Measurements from ENCODE around the gene FAM124A.

Gene FAM124A

GRCh38 chr13:51229731-51230130, 7.5 kb downstream of the FAM124A start:
- Mint-ChIP-seq H3K36me3 (no peaks in the 10 kb centered on the region), H3K27ac (no peak overlapping the region), H3K4me3 (no peak overlapping the region), H3K27me3 (peaks cover 28% of the 10 kb centered on the region), H3K9me3 (ENCODE audit: low read depth) (no peaks in the 10 kb centered on the region), H3K4me1 (ENCODE audit: low read depth) (no peaks in the 10 kb centered on the region)

DNA sequence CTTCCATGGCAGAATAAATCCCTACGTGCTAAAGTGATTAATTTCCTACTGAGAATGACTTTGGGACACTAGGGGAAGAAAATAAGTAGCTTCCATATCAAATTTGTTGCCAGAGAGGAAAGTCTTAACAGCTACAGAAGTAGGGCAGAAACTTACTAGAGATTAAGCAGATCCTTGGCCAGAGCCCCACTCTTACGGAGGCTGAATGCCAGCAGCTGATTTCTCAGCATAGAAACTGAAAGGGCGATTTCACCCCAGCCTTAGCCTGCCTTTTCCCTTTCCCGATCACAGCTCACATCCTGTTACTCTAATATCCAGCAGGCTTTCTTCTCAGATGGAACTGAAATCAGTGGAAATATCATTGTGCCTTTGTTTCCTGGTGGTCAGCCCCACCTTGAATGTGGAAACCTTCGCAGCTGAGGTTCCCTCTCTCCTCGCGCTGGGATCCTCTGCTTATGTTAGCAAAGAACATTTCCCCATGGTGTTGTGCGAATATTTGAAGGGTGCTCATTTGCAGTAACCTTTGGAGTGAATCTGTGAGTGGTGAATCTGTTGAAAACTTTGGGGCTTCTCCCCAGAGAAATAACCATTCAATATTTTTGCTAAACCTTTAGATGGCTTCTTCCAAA, 8.4 kb downstream of the FAM124A start:
- Mint-ChIP-seq H3K27ac (no peak overlapping the region), H3K36me3 (no peaks in the 10 kb centered on the region), H3K9me3 (ENCODE audit: low read depth) (no peaks in the 10 kb centered on the region), H3K4me1 (ENCODE audit: low read depth) (no peaks in the 10 kb centered on the region), H3K27me3 (peaks cover 20% of the 10 kb centered on the region), H3K4me3 (no peak overlapping the region)

GRCh38 chr13:51231456-51231855, 9.3 kb downstream of the FAM124A start:
- Mint-ChIP-seq H3K27me3 (peaks cover 22% of the 10 kb centered on the region), H3K9me3 (ENCODE audit: low read depth) (no peaks in the 10 kb centered on the region), H3K27ac (no peak overlapping the region), H3K4me1 (ENCODE audit: low read depth) (no peaks in the 10 kb centered on the region), H3K4me3 (no peak overlapping the region), H3K36me3 (no peaks in the 10 kb centered on the region)

DNA sequence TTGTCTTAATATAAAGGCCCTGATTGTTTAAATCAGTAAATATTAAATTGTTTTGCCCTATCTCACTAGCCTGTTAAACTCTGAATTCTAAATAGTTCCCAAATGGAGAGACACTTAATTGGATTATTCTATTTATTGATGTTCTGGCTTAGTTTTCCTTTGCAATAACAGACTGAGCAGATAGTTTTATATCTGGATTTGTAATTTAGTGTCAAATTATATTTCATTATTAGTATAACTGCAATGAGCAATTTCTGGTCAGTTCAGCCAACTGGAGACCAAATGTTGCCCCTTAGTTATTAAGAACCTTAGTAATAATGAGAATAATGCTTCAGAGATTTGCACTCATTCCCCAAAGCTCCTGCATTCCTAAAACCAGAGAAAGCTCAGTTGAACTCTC, 10.1 kb downstream of the FAM124A start:
- no peaks in the 10 kb centered on the region for H3K4me1 Mint-ChIP-seq (ENCODE audit: low read depth)
- no peak overlapping the region for H3K4me3 Mint-ChIP-seq
- no peaks in the 10 kb centered on the region for H3K36me3 Mint-ChIP-seq
- H3K27me3 Mint-ChIP-seq, result peaks cover 22% of the 10 kb centered on the region
- no peaks in the 10 kb centered on the region for H3K9me3 Mint-ChIP-seq (ENCODE audit: low read depth)
- no peak overlapping the region for H3K27ac Mint-ChIP-seq

DNA sequence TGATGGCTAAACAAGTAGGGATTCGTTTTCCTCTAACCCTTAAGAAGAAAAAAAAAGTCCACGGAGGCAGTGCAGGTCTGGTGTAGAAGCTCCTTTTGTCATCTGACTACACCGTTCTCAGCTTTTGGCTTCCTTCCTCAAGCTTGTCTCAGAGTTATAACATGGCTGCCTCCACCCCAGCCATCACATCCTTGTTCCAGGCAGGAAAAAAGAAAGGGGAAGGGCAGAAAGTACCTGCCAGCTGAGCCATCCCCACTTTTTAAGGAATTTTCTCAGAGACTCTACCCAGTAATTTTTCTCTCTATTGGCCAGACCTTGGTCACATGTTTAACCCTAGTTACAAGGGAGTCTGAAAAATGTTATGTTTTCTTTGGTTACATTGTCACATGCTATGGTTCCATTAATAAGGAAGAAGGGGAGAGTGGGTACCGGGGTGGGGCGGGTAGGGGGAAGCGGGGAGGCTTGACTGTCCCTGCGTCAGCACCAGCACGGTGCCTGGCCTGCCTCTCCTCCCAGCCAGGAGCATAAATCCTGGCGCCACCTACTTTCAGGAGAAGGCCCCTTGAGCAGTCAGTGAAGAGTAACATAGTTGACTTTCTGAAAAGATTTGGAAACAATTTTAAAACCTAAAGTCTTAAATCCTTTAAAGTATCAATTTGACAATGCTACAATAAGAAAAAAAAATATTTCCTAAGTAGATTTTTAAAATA, 11.1 kb downstream of the FAM124A start:
- no peaks in the 10 kb centered on the region for H3K9me3 Mint-ChIP-seq (ENCODE audit: low read depth)
- peaks cover 19% of the 10 kb centered on the region for H3K27me3 Mint-ChIP-seq
- no peaks in the 10 kb centered on the region for H3K36me3 Mint-ChIP-seq
- no peak overlapping the region for H3K4me3 Mint-ChIP-seq
- H3K27ac Mint-ChIP-seq, result no peak overlapping the region
- H3K4me1 Mint-ChIP-seq (ENCODE audit: low read depth), result no peaks in the 10 kb centered on the region

DNA sequence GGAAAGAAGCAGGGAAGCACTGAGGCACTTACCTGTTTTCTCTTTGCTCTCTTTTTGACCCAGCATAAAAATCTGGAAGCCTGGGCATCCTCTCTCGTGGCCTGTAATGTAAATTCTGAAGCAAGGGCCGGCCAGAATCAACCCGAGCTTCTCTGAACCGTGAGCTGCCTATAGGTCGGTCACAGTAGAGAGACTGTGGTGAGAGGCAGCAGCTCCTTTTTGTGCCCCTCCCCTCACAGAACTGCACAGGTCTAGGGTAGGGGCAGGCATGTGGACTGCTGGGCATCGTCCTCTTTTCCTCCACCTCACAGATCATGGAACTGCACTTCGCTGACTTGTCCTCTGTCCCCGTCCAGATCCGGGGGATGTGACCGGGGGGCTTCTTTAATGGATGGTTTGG, 12.5 kb downstream of the FAM124A start:
- Mint-ChIP-seq H3K36me3 (no peaks in the 10 kb centered on the region), H3K4me1 (ENCODE audit: low read depth) (no peaks in the 10 kb centered on the region), H3K27me3 (peaks cover 12% of the 10 kb centered on the region), H3K27ac (no peak overlapping the region), H3K9me3 (ENCODE audit: low read depth) (no peaks in the 10 kb centered on the region), H3K4me3 (no peak overlapping the region)

- no peaks in the 10 kb centered on the region for H3K36me3 Mint-ChIP-seq
- no peak overlapping the region for H3K4me3 Mint-ChIP-seq
Observed at GRCh38 chr13:51235186-51235585, 13.0 kb downstream of the FAM124A start.

GRCh38 chr13:51235756-51236490, 13.7 kb downstream of the FAM124A start:
- H3K27me3 Mint-ChIP-seq, result peaks cover 8% of the 10 kb centered on the region
- no peaks in the 10 kb centered on the region for H3K36me3 Mint-ChIP-seq
- no peaks in the 10 kb centered on the region for H3K9me3 Mint-ChIP-seq (ENCODE audit: low read depth)
- H3K4me3 Mint-ChIP-seq, result no peak overlapping the region
- no peaks in the 10 kb centered on the region for H3K4me1 Mint-ChIP-seq (ENCODE audit: low read depth)
- no peak overlapping the region for H3K27ac Mint-ChIP-seq

More at GRCh38 chr13:51235186-51235585, 13.0 kb downstream of the FAM124A start:
- Mint-ChIP-seq H3K27ac (no peak overlapping the region), H3K4me1 (ENCODE audit: low read depth) (no peaks in the 10 kb centered on the region), H3K27me3 (peaks cover 8% of the 10 kb centered on the region), H3K9me3 (ENCODE audit: low read depth) (no peaks in the 10 kb centered on the region)

DNA sequence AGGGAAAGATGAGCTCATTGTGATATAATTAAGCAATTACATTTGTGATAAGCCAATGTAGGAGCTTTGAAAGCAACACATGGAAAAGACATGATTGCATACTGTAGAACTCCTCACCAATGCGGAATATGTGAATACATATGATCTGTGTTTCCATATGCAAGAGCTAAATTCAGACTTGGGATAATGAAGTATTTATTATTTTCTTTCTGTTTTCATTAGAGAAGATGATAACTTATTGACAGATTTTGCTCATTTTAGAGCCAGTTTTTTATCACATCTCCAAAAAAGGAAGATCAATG, 14.2 kb downstream of the FAM124A start:
- no peak overlapping the region for H3K27ac Mint-ChIP-seq
- peaks cover 4% of the 10 kb centered on the region for H3K27me3 Mint-ChIP-seq
- H3K9me3 Mint-ChIP-seq (ENCODE audit: low read depth), result no peaks in the 10 kb centered on the region
- H3K36me3 Mint-ChIP-seq, result no peaks in the 10 kb centered on the region
- no peak overlapping the region for H3K4me3 Mint-ChIP-seq
- no peaks in the 10 kb centered on the region for H3K4me1 Mint-ChIP-seq (ENCODE audit: low read depth)

DNA sequence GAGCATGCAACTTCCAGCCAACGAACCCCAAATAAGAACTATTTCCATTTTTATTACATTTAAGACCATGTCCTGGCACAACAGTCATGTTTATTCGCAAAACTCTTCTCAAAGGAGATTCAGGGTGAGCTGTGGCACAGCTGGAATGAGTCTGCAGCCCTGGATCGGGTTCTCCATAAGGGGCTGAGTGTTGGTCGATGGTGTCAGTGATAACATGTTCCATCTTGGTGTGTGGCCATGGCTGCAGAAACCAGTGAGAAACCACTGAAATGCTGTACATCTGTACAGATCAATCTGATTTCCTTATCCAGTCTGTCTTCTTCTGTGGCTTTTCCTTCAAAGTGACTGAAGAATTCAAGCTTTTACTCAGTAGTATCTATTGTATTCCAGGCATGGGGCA, 15.2 kb downstream of the FAM124A start:
- no peaks in the 10 kb centered on the region for H3K36me3 Mint-ChIP-seq
- peaks cover 2% of the 10 kb centered on the region for H3K27me3 Mint-ChIP-seq
- H3K27ac Mint-ChIP-seq, result no peak overlapping the region
- no peak overlapping the region for H3K4me3 Mint-ChIP-seq
- H3K4me1 Mint-ChIP-seq (ENCODE audit: low read depth), result no peaks in the 10 kb centered on the region
- H3K9me3 Mint-ChIP-seq (ENCODE audit: low read depth), result no peaks in the 10 kb centered on the region

- no peak overlapping the region for H3K27ac Mint-ChIP-seq
- no peak overlapping the region for H3K4me3 Mint-ChIP-seq
- no peaks in the 10 kb centered on the region for H3K9me3 Mint-ChIP-seq (ENCODE audit: low read depth)
- H3K4me1 Mint-ChIP-seq (ENCODE audit: low read depth), result no peaks in the 10 kb centered on the region
- H3K36me3 Mint-ChIP-seq, result no peaks in the 10 kb centered on the region
- H3K27me3 Mint-ChIP-seq, result peaks cover 2% of the 10 kb centered on the region
Observed at GRCh38 chr13:51237887-51238286, 15.7 kb downstream of the FAM124A start.

DNA sequence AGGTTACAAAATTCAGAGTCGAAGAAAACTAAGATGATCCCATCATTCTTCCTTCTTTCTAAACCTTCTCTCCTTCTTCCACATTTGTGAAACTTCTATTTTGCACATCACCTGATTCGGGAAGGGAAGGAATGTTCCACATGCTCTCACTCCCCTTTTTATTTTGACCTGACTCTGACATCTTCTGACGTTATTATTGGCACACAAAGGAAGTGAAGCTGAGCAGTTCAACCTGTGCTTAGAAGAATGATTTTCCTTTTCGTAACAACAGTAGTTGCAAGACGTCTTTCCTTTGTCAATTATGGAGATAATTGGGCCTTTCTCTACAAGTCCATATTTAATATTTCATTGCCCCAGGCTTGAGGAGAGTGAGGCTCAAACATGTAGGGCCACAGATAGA, 18.0 kb downstream of the FAM124A start:
- peaks cover 2% of the 10 kb centered on the region for H3K27me3 Mint-ChIP-seq
- H3K9me3 Mint-ChIP-seq (ENCODE audit: low read depth), result no peaks in the 10 kb centered on the region
- H3K4me1 Mint-ChIP-seq (ENCODE audit: low read depth), result no peaks in the 10 kb centered on the region
- H3K27ac Mint-ChIP-seq, result no peak overlapping the region
- no peaks in the 10 kb centered on the region for H3K36me3 Mint-ChIP-seq
- no peak overlapping the region for H3K4me3 Mint-ChIP-seq

- H3K27me3 Mint-ChIP-seq, result peaks cover under 1% of the 10 kb centered on the region
- H3K36me3 Mint-ChIP-seq, result no peaks in the 10 kb centered on the region
- H3K4me3 Mint-ChIP-seq, result no peak overlapping the region
- H3K9me3 Mint-ChIP-seq (ENCODE audit: low read depth), result no peaks in the 10 kb centered on the region
- H3K4me1 Mint-ChIP-seq (ENCODE audit: low read depth), result no peaks in the 10 kb centered on the region
- H3K27ac Mint-ChIP-seq, result no peak overlapping the region
Observed at GRCh38 chr13:51240958-51241357, 18.8 kb downstream of the FAM124A start.

DNA sequence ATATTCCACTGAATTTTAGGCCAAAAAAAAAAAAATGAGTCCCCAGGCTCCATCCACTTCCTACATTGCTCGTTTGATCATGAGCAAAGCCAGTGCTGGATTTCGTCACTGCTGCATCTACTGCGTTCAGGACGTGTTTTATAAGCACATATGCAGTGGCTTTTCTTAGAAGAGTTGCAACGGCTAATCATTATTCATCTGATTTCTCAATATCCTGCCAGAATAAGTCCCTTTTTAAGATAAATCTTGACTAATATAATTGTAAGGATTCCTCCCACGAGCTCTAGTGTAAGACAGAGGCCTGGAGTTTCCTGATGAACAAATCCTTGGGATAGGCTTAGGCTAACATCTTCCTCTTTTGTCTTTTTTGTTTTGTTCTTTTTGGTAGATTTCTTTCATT, 19.5 kb downstream of the FAM124A start:
- H3K36me3 Mint-ChIP-seq, result no peaks in the 10 kb centered on the region
- no peak overlapping the region for H3K4me3 Mint-ChIP-seq
- H3K4me1 Mint-ChIP-seq (ENCODE audit: low read depth), result no peaks in the 10 kb centered on the region
- H3K27me3 Mint-ChIP-seq, result peaks cover 2% of the 10 kb centered on the region
- H3K9me3 Mint-ChIP-seq (ENCODE audit: low read depth), result no peaks in the 10 kb centered on the region
- H3K27ac Mint-ChIP-seq, result no peak overlapping the region

DNA sequence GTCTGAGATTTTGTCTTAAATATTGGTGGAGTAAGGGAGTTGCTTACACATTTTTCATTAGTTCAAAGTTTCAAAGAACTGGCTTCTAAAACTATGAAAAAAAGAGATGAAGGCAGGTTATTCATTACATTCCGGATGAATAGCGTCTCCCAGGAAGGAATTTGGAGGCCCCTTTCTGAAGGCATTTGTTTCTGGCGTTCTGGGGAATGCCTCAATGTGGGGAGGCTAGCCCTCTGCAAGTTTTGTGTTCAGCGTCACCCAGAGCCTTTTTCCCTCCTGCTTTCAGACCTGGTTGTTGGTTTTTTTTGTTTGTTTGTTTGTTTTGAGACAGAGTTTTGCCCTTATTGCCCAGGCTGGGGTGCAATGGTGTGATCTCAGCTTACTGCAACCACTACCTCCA, 21.0 kb downstream of the FAM124A start:
- peaks cover 4% of the 10 kb centered on the region for H3K27me3 Mint-ChIP-seq
- H3K9me3 Mint-ChIP-seq (ENCODE audit: low read depth), result no peaks in the 10 kb centered on the region

More for the DNA sequence above, 21.0 kb downstream of the FAM124A start:
- Mint-ChIP-seq H3K4me1 (ENCODE audit: low read depth) (no peaks in the 10 kb centered on the region), H3K36me3 (no peaks in the 10 kb centered on the region), H3K4me3 (no peak overlapping the region), H3K27ac (no peak overlapping the region)

Data from activated naive CD8-positive, alpha-beta T cell (primary cell).